T-helper 22 cell (primary cell): Measurements from ENCODE around the gene PAXX.
"Not testable (repeated sequence)": the region's sequence is repeated elsewhere in the genome, so short reads cannot be mapped to it uniquely, and the experiment has no call there.

ENCODE experiments used
- DNase-seq: peaks from one replicate; pipeline ENCODE4 v3.0.0-alpha.2; 2020; ENCODE audit warnings: low read depth

PAXX gene

GRCh38 chr9:137002646-137003041, 10.4 kb downstream of the PAXX start:
- DNase-seq: no peak

DNA sequence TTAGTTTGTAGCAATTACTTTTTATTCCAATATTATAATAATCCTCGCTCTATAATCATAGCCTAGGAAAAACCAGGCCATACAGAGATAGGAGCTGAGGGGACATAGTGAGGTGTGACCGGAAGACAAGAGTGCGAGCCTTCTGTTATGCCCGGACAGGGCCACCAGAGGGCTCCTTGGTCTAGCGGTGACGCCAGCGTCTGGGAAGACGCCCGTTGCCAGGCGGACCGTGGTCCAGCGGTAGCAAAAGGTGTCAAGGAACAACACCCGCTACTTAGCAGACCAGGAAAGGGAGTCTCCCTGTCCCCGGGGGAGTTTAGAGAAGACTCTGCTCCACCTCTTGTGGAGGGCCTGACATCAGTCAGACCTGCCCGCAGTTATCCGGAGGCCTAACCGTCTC, 12.1 kb downstream of the PAXX start:
- not testable (repeated sequence) for DNase-seq

GRCh38 chr9:137006116-137007003, 14.1 kb downstream of the PAXX start:
- DNase-seq: no peak

- no peak for DNase-seq
These were observed 15.0 kb downstream of the PAXX start for GRCh38 chr9:137007108-137007815.

DNA sequence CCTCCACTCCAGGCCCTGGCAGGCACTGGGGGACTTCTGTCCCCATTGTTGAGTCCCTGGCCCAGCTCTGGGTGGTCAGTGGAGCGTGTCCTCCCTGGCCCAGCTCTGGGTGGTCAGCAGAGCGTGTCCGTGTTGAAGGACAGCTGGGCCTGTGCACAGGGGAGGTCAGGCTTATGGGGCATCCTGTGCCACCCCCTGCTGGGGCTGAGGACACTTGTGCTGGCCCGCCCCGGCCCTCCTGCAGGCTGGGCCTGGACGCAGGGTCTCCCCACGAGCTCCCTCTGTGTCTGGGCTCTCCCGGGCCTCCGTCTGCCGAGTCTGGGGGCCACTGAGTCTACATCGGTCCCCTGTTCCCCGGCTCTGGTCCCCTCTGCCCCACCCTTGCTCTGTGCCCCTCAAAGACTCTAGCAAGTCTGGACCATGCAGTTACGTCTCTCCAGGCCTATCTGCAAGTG, 15.6 kb downstream of the PAXX start:
- DNase-seq: no peak

DNA sequence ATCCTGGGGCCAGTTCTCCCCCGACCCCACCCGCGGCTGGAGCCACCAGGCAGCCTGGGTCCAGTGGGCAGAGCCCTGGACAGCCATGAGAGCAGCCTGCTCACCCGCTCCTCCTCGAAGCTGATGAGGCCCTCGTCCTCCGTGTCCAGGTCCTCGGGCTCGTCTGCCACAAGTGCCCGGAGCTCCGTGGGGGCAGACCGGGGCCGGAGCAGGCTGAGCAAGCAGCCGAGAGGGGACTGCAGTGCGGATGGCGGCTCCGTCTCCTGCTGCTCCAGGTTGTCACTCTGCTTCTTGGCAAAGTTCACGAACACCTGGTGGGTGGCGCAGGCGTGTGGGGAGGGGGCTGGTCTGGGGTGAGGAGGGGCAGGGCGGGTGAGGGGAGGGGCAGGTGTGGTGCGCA, 16.1 kb downstream of the PAXX start:
- no peak for DNase-seq

- no peak for DNase-seq
These were observed 17.0 kb downstream of the PAXX start for GRCh38 chr9:137009217-137009616.

DNA sequence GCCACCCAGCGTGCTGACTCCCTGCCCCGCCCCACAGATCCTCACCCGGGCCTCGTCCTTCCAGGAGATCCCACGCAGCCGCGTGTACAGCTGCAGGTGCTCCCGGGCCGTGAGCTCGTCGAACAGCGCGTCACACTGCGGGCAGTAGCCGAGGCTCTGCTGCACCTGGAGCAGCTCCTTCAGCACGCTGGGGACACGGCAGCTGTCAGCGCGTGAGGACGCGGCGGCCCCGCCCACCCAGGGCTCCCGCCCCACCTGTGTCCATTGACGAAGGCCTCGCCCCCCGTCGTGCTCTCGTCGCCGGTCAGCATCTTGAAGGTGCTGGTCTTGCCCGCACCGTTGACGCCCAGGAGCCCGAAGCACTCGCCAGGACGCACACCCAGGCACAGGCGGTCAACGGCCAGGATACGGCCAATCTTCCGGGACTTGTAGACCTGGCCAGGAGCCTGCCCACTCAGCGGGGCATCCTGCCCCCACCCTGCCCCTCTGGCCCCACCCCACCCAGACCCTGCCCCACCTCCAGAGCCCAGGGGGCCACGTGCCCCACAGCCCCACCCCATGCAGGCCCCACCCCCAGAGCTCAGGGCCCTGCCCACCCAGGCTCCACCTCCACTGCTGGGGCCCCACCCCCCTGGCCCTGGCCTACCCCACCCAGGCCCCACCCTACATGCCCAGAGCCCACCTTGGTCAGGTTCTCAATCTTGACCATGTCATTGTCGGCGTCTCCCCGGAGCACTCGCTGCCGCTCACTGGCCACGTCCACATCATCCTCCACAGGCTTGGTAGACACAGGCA, 17.9 kb downstream of the PAXX start:
- no peak for DNase-seq

- no peak for DNase-seq
These were observed 18.9 kb downstream of the PAXX start for GRCh38 chr9:137011156-137011555.

- DNase-seq: no peak
These were observed 19.9 kb downstream of the PAXX start for GRCh38 chr9:137011907-137012675.

DNA sequence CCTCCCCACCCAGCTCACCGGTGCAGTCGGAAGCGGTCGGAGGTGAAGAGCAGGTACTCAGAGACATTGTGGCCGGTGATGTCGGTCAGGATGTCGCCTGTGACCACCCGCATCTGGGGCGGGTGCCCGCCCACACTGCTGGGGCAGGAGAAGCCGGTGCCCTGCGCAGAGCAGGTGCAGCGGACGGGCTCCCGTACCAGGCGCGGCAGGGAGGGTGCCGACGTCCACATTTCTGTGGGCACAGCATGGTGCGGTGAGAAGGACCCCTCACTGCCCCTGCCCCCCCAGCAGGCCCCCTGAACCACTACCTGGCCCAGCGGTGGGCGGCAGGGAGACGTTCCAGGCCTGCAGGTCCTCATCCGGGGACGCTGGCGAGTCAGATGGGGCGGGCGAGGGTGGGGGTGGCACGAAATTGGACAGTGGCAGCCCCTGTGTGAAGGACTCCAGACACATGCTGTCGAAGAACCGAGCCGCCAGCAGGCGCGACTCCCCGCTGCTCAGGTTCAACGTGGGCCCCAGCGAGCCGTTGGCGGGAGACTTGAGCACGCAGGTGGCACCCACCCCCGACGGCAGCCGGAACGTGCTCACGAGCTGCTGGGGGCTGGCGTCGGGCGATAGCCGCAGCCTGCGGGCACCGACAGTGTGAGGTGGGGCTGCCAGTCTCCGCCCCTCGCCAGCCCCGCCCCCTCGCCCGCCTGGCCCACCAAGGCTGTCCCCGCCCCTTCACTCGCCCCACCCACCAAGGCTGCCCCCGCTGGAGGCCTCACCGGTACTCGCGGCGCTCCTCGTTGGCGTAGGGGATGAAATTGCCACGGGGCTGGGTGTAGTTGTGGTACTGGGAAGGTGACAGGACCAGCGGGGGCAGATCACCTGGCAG, 20.7 kb downstream of the PAXX start:
- DNase-seq: no peak

DNA sequence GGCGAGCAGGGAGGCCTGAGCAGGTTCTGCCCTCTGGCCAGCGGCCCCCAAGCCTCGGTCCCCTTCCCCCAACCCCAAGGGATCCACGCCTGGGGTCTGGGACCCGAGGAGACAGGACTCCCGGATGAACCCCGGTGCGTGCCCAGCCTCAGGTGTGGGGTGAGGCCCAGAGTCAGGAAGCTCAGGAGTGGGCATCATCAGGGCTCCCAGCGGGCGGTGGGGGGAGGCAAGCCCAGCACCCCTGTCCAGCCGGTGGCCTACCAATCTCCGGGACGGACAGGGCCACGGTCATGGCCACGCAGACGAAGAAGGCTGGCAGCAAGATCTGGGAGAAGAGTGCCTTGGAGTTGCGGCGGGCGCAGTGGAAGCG, 21.3 kb downstream of the PAXX start:
- DNase-seq: no peak

GRCh38 chr9:137014166-137014565, 21.9 kb downstream of the PAXX start:
- DNase-seq: no peak

DNA sequence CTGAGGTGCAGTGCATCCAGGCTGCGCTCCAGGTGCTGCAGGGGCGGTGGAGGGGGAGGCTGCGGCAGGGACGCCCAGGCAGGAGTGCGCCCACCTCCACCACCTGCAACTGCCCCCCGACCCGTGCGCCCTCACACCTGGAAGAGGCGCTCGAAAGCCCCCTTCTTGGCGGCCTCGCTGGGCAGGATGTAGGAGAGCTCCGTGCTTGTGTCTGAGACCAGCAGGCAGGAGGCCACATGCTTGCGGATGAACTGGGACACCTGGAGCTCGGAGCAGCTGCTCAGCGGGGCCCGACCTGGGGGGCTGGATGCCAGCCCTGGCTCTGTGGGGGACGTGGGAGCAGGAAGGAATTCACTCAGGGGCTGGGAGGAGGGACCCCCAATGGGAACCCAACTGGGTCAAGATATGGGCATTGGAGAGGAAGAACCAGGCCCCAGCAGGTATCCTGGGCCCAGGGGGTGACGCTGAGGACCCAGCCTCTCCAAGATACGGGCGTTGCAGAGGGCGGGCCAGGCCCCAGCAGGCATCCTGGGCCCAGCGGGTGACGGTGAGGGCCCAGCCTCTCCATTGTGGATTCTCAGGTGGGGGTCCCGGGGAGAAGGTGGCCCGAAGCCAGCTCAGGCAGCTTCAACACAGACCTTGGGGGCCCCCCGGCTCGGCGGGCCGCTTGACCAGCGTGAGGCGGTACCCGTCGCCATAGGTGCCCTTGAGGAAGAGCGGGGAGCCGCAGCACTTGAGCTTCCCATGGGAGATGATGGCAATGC, 22.7 kb downstream of the PAXX start:
- DNase-seq: no peak

DNA sequence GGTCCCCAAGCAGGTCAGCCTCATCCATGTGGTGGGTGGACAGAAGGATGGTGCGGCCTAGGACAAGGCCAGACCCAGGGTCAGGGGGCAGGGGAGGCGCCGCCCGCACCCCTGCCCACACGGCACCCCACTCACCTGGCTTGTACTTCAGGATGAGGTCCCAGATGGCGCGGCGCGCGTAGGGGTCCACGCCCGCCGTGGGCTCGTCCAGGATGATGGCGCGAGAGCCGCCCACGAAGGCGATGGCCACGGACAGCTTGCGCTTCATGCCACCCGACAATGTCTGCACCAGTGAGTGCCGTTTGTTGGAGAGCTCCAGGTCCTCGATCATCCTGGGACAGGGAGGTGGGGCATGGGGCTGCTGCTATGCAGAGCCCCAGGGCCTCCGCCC, 23.3 kb downstream of the PAXX start:
- no peak for DNase-seq

DNA sequence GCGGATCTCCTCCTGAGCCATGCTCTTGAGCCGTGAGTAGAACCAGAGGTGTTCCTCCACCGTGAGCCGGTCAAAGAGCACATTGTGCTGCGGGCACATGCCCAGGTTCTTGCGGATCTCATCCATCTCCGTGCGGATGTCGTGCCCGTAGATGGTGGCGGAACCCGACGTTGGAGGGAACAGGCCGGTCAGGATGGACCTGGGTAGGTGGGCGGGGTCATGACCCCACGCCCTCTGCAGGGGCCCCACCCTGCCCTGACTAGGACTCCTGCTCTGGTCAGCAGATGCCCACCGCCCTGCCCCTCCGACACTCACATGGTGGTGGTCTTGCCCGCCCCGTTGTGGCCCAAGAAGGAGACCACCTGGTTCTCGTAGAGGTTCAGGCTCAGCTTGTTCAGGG, 23.8 kb downstream of the PAXX start:
- DNase-seq: no peak

DNA sequence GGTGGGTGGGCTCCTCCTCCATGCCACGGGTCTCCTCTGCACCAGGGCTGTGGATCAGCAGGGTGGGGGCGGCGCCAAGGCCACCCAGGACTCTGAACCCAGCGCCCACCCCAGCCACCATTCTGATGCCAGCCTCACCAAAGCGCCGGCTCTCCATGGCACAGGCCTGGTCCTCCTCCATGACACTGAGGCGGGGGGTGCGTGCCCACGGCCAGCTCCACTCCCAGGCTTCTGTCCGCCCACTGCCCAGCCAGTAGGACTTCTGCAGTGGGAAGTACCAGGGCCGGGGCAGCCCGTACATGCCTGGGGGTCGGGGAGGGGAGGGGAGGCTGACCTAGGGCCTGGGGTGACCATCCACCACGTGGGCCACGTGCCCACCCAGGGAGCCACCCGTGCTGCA, 24.2 kb downstream of the PAXX start:
- no peak for DNase-seq

DNA sequence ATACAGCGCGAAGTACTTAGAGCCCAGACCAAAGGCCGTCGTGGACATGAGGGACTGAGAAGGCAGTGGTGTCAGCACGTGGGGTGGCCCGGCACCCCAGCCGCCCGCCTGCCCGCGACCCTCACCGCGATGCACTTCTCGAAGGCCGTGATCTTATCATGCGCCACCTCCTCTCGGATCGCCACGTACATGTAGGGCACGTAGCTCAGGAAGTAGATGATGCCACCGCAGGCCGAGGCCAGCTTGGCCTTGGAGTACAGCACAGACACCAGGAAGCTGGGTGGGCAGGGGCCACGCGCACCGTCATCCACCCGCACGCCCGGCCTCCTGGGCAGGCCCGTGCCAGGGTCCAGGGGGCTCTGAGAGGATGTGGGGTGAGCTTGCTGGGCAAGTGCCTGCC, 24.8 kb downstream of the PAXX start:
- no peak for DNase-seq

GRCh38 chr9:137017791-137018497, 25.7 kb downstream of the PAXX start:
- no peak for DNase-seq
